Dedifferentiated amniotic fluid mesenchymal stem cell (primary cell): Measurements from ENCODE around the gene GLCE.
"Not testable (repeated sequence)": the region's sequence is repeated elsewhere in the genome, so short reads cannot be mapped to it uniquely, and the experiment has no call there.

Experiments used
- DNase-seq: peaks from one replicate; pipeline ENCODE4 v3.0.0-alpha.2; 2016; ENCODE audit errors: extremely low spot score

The GLCE gene

DNA sequence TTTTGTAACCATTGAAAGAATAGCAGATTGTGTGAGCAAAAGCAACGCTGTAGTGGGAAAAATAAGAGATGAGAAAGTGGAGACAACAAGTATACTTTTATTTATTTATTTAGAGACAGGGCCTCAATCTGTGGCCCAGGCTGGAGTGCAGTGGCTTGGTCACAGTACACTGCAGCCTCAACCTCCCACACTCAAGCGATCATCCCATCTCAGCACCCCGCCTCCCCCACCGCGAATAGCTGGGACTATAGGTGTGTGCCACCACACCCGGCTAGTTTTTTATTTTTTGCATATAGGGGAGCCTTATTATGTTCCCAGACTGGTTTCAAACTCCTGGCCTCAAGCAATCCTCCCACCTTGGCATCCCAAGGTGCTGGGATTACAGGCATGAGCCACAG lies 1.6 kb upstream of the GLCE start:
- DNase-seq, result no peak

DNA sequence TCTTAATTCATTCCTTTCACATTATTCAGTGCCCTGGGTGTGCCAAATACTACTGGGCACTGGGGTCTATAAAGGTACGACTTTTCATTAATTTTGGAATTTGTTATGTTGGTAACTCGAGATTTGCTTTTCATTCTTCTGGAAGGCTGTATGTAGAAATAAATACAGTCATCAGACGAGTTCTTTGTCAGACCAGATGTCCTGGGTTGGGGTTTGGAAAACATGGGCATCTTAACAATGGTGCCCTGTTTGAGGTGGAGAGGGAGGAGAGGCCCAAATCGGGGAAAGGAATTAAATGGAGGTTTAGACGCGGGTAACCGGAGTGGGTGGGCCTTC lies 662 bp upstream of the GLCE start:
- no peak for DNase-seq

DNA sequence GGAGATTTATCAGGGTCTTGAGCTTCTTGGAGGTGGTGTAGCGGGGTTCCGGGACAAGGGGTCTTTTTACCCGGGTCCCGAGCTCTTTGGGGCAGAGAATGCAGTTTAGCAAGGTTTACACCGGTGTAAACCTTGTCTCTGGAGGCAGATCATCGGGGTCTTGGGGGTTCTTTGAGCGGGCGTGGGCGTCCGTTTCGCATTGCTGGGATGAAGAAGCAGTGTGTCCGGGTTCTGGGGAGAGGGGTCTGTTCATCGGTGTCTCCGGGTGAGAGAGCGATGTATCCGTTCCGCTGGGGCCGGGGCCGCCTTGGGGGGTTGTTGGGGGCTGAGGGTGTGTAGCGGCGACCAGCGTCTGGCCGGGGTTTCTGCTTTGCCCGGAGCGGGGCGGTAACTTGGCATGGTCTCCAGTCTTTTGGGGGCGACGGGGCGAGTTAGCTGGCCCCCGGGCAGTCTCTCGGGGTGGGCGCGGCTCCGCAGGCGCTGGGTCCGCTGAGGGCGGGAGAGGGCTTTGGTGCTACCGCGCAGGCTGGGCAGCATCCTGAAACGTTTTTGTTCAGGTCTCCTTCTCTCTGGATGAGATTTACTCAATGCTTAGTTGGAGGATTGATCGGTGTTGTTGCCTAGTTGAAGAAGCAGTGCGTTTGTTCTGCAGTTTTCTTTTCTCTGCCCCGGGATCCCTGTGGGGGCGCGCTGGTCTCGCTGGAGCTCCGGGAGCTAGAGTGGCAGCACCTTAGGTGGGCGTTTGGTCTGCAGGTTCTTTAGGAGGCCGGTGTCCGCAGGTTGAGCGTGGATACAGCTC lies 843 bp downstream of the GLCE start:
- no peak for DNase-seq

DNA sequence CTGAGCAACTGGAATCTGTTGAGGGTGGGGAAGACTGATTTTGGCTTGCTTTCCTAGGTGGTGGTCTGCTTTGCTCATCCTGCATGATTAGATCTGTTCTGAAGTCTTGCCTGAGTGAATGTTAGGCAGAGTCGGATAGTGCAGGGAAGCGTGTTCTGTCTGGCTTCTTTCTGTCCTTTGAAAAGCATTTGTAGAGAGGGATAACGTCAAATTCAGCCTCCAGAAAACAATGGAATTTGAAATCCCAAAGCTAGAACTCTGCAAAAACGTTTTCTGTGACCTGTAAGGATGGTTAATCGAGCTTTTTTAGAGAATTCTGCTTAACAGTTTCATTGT lies 1.4 kb downstream of the GLCE start:
- DNase-seq, result no peak

DNA sequence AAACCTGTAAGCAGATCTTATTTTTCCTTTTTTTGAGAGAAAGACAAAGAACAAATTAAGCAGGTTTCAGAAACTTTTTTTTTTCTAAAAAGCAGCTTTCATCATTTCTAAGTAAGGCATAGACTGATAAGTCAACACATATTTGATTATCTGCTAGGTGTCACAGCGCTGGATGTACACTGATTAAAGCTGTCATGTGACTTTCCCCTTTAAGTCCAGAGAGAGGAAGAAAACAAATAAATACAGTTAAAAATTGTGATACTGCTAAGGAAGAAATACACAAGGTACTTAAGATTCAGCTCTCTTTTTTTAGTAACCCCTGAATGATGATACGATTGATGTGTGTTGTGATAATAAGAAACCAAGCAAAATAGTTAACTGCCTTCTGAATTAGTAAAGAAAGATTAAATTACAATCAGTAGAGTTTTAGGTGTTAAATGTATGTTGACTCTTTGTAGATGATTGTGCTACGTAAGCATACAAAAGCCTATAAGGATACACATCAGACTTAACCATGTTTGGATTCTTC lies 2.8 kb downstream of the GLCE start:
- DNase-seq, result no peak

DNA sequence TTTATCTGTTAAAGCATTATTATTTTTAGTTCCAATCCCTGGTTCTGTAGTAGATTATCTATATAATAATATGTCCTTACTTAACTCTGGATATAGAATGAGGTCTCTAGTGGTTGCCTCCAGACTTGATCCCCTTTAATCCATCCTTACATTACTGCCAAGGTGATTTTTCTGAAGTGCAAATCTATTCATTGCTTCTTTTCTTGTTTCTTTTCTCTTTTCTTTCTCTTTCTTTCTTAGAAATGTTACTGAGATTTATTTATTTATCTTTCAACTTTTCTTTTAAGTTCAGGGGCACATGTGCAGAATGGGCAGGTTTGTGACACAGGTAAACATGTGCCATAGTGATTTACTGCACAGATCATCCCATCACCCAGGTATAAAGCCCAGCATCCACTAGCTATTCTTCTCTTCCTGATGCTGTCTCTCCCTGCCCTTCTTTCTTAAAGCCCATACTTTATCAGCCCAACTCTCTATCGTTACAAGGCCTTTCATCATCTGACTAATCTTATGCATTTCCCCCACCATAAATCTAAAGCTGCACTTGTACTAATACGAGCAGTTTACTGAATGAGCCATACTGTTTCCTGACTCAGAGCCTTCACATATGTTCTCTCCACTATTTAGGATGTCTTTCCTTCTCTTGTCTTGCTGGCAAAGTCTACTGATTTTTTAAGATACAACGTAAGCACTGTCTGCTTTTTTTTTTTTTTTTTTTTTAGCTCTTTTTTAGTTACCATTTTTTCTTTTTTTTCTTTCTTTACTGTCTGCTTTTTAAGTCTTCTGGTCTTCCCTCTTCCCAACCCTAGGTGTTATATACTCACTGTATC lies 4.6 kb downstream of the GLCE start:
- DNase-seq, result no peak

DNA sequence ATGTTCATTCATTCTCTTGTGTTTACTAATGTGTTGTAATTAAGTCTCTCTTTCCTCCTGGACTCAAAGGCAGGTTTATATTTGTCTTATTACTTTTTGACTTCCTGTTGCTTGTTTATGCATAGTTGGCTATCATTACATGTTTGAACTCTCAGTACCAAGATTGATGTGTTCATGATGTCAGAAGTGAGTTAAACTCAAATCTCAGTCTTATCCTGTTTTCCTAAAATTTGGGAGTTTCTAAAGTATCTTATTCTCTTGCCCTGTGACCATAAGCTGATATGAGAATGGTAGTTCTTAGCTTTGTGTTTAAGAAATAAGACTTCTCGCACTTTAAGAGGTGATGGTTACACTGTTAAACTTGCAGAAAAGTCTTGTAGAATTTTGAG lies 5.2 kb downstream of the GLCE start:
- no peak for DNase-seq

DNA sequence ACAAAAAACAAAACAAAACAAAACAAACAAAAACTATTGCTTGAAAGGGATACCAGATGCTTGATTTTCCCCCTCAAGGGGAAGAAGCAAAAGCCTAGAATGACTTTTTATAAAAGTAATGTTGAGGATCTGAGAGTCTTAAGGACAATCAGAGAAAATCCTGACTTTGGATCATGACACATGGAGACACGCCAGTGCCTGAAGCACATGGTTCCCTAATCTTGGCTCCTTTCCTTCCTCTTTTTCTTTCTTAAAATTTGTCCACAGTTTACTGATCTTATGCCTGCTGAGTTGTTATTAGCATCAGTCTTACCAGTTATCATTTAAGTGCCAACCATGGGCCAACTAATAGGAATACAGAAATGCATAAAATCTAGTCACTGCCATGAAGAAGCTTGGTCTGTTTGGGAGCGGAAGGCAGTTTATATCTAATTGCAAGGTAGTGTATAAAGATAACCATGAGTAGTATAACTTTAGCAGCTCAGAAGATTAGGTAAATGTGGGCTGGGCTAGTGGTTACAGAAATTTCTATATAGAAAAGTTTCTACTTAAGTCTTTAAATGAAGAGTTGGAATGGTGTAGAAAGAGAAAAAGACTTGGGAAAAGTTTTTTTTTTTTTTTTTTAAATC lies 6.9 kb downstream of the GLCE start:
- no peak for DNase-seq

DNA sequence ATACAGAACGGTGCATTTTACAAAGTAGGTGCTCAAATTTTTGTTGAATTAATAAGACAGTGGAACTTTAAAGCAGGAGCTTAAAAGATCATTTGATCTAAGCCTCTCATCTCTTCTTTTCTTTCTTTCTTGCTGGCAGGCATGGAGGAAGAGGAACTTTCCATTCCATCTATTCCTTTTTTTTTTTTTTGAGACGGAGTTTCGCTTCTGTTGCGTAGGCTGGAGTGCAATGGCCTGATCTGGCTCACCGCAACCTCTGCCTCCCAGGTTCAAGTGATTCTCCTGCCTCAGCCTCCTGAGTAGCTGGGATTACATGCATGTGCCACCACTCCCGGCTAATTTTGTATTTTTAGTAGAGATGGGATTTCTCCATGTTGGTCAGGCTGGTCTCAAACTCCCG lies 7.9 kb downstream of the GLCE start:
- not testable (repeated sequence) for DNase-seq

DNA sequence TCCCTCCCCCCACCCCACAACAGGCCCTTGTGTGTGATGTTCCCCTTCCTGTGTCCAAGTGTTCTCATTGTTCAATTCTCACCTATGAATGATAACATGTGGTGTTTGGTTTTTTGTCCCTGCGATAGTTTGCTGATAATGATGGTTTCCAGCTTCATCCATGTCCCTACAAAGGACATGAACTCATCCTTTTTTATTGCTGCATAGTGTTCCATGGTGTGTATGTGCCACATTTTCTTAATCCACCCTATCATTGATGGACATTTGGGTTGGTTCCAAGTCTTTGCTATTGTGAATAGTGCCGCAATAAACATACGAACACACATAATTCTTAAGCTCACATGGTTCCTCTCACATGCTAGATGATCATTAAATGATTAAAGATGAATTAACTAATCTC lies 9.1 kb downstream of the GLCE start:
- not testable (repeated sequence) for DNase-seq

DNA sequence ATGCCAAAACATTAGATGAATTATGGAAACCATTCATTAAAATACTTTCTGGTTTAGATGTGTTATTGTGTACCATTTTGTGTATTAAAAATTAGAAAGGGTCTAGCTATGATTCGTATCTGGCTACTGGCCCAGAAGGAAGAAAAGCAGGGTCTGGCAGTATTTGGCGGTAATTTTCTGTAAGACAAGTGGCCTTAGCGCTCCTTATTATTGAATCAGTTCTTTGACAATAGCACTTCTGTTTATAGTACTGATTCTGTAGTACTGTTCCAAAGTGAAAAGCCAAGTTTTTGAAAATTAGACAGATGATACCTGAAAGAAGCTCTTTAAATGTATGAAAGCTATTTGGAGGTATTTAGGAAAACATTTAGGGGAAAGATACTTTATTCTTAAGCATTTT lies 10.2 kb downstream of the GLCE start:
- no peak for DNase-seq

DNA sequence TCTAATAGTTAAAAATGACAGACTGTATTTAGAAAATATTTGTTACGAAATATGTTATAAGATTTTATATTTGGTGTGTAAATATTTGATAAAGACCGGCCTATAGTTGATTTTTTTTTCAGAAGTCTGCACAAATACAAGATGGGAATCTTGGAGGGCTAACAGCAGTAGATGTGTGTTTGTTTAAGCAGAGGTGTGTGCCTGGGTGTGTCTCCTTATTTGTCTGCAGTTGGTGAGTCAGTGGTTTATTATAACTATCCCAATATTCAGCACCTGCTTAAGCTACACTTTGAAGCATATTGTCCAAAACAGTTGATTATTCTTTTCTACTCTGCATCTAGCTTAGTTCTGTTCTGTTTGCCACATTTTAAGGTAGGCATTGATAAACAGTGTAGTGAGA lies 12.4 kb downstream of the GLCE start:
- DNase-seq, result no peak

DNA sequence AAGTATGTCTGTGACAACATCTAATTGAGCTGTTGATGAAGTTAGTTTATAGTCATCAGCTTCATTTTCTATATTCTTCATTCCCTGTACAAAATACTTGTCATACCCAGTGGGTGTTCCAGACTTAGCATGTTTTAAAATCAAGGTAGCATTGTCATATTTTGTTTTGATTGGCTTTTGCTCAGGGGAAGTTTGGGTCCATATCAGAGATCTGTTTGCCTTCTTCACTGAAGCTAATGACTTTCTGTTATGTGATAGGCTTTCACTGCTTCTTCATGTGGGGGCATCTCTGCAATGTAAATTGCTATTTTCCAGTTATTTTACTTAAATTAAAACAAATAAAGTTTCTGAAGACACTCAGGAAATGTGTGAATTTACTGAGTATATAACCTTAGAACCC lies 15.1 kb downstream of the GLCE start:
- DNase-seq, result no peak

DNA sequence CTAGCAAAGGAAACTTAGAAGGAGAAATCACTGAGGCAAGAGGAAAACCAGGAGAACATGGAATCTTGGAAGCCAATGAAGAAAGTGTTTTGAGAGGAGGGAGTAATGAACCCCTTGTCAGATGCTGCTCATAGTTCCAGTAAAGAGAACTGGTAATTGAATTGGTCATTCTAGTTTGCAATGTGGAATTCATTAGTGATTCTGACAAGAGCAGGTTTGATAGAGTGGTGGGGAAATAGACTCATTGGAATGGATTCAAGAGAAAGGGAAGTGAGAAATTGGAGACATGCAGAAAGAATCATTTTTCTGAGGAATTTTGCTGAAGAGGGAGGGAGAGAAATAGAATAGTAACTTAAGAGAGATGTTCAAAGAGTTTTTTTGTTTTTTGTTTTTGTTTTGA lies 21.0 kb downstream of the GLCE start:
- DNase-seq, result no peak

DNA sequence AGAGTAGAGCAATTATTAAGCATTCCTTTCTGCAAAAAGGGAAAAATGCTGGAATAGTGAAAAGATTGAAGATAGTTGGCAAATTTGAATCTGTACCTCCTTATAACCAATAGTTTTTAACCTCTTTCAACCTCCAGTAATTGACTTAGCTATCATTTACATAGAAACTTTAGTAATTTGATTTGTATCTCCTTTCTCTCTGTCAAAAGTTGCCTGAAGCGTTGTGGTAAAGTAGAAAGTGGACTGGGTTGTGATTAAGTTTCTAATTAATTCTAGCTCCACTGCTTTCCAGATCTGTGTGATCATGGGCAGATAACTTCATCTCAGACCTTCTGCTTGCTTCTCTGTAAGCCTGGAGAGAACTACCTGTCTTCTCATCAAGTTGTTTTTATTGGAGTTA lies 24.8 kb downstream of the GLCE start:
- no peak for DNase-seq

DNA sequence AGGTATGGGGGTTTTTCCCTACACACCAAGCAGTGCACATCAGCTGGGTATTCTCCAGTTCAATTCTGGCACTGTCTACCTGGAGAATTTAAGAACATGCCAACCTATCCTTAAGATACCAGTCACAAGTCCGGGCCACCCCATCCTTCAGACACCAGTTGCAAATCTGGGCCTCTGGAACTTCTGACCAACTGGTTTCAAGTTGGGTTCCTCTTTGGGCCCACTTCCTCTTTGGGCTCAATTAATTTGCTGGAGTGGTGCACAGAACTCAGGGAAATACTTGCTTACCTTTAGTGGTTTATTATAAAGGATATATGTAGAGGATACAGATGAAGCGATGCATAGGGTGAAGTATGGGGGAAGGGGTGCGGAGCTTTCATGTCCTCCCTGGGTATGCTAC lies 25.3 kb downstream of the GLCE start:
- DNase-seq, result no peak

DNA sequence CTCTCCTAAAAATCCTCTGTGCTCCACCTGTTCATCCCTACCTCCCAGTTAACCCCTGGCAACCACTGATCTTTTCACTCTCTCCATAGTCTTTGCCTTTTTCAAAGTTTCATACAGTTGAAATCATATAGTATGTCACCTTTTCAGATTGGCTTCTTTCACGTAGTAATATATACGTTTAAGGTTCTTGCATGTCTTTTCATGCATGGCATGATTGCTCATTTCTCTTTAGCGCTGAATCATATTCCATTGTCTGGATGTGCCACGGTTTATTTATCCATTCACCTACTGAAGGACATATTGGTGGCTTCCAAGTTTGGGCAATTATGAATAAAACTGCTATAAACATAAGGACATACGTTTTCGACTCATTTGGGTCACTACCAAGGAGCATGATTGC lies 28.7 kb downstream of the GLCE start:
- DNase-seq, result no peak

DNA sequence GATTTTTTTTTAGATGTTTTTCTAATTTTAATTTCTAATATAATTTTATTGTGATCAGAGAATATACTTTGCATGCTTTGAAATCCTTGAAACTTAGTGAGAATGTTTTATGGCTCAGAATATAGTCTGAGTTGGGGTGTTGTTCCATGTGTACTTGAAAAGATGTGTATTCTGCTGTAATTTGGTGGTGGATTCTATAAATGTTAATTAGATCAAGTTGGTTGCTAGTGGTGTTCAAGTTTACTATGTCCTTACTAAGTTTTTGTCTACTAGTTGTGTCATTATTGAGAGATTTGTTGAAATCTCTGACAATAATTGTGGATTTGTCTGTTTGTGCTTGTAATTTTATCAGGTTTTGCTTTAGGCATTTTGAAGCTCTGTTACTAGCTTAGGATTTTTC lies 29.7 kb downstream of the GLCE start:
- DNase-seq, result no peak

DNA sequence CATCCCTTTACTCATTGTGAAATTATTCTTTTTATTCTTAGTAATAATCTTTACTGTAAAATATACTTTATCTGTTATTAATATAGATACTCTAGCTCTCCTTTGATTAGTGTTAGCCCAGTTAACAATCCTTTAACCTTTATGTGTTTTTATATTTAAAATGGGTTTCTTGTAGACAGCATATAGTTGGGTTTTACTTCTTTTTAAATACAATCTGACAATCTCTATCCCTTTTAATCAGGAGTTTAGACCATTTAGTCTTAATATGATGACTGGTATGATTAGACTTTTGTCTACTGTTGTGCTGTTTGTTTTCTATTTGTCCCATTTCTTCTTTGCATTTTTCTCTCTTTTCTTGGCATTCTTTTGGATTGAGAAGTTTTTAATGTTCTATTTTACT lies 30.1 kb downstream of the GLCE start:
- no peak for DNase-seq

DNA sequence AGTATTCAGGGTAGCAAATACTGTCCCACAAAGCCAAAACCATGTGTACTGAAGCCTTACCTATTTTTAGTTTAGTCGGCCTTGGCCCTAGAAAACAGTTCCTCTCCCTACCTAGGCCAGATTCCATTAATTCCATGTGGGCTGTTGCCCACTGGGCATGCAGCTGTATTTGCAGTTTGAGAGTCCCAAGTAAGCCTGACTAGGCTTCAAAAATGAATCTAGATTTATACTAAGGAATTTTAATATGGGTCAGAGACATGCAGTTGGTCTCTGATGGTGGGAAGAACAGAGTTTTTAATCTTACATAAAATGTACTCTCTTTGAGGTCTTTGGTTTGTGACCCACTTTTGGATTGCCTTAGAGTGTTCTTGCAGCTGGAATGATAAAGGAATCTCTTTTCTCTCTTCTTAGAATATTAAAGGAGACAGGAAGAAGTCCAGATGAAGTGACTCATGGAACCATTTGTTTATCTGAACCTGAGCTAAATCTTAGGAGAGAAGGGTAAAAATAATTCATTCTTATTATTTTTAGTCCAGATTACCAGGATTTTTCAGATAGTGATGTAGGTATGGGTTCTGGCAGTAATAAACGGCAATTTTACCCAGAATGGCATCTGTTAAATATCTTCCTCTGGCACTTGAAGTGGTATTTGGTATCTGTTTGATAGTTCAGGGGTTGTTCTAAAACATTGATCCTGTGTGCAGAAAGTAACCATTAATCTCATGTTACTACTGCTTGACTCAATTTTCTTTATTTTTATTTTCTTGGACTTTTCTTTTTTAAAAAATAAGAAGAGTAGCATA lies 33.8 kb downstream of the GLCE start:
- DNase-seq, result no peak

DNA sequence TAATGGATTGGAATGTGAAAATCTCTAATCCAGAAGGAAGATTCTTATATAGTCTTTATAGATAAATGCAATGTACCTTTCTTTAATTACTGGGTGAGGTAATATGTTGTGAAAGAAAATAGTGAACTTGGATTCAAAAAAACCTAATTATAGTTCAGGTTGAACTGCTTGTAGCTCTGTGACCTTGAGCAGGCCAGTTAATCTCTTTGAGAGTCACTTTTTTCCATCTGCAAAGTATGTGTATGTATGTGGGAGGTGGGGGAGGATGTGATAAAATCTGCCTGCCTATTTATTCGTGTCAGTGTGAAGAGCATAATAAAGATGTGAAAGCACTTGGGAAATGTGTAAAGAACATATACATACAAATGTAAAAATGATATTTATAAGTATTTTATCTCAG lies 34.4 kb downstream of the GLCE start:
- no peak for DNase-seq
